K562 (cell line): ENCODE data around the gene ADIPOQ. TPM values are rescaled to one million over a fixed set of nuclear protein-coding genes. Genes with fewer than 3 reads are reported as not detected.

Source experiments
- ASH1L ChIP-seq: fragments of 450-650 bp; IDR thresholded peaks from 2 replicates; pipeline ENCODE4 v1.6.1; 2018; ENCODE audit warnings: borderline replicate concordance, mild to moderate bottlenecking, low read depth; ENCODE audit not compliant: partially characterized antibody
- CAMTA2 ChIP-seq: fragments of 250-450 bp; sonication (Bioruptor Pico); conservative IDR thresholded peaks from 2 replicates; pipeline ENCODE4 v1.5.1; 2022
- CTBP1 ChIP-seq: fragments of 450-650 bp; IDR thresholded peaks from 2 replicates; pipeline ENCODE4 v1.6.1; 2016; ENCODE audit warnings: borderline replicate concordance
- EGR1 ChIP-seq: fragments of 450-650 bp; conservative IDR thresholded peaks from 2 replicates; pipeline ENCODE4 v1.6.1; 2017; ENCODE audit warnings: mild to moderate bottlenecking
- EP400 ChIP-seq: fragments of 450-650 bp; IDR thresholded peaks from 2 replicates; pipeline ENCODE4 v1.6.1; 2017; ENCODE audit warnings: antibody characterized with exemption, mild to moderate bottlenecking, moderate library complexity
- ESRRB ChIP-seq: fragments of 250-450 bp; sonication (Bioruptor Pico); IDR thresholded peaks from 2 replicates; pipeline ENCODE4 v1.5.0; 2020; ENCODE audit warnings: mild to moderate bottlenecking, moderate library complexity, borderline replicate concordance
- ETV6 ChIP-seq, 3 experiments: fragments of 150-350 bp in 1 of 3; sonication (generic) in 1 of 3; formaldehyde crosslinking in 1 of 3; IDR thresholded peaks; 2 replicates each; pipeline versions ENCODE4 v1.6.1 to v1.8.0; 2014 to 2022; ENCODE audit warnings: borderline replicate concordance in 2 of 3, low read depth in 2 of 3, antibody characterized with exemption in 1 of 3, low read length in 1 of 3, mild to moderate bottlenecking in 1 of 3, missing genetic modification reagents in 1 of 3
- JUN ChIP-seq, 2 experiments: sonication (generic) in 1 of 2; formaldehyde crosslinking in 1 of 2; IDR thresholded peaks; 2 replicates each; pipeline versions ENCODE4 v1.6.1 to v1.8.0; 2012 to 2022; ENCODE audit warnings: borderline replicate concordance in 2 of 2, mild to moderate bottlenecking in 2 of 2, improper control_type of control experiment in 1 of 2, low read depth in 1 of 2, low read length in 1 of 2, missing genetic modification reagents in 1 of 2
- JUND ChIP-seq, 2 experiments: IDR thresholded peaks; 2 replicates in 1 of 2; 3 replicates in 1 of 2; pipeline ENCODE4 v1.6.1; 2011; ENCODE audit warnings: borderline replicate concordance in 2 of 2, low read depth in 2 of 2, low read length in 2 of 2, improper control_type of control experiment in 1 of 2, missing biosample characterization in 1 of 2, missing genetic modification characterization in 1 of 2, missing genetic modification reagents in 1 of 2
- MAFF ChIP-seq: IDR thresholded peaks from 2 replicates; pipeline ENCODE4 v1.6.1; 2012; ENCODE audit warnings: low read length, improper control_type of control experiment
- MTA1 ChIP-seq: fragments of 450-650 bp; IDR thresholded peaks from 2 replicates; pipeline ENCODE4 v1.6.1; 2017; ENCODE audit warnings: borderline replicate concordance
- NR2C2 ChIP-seq, 2 experiments: fragments of 200-800 bp in 1 of 2; sonication (Bioruptor generic) in 1 of 2; sonication (generic) in 1 of 2; formaldehyde crosslinking in 1 of 2; IDR thresholded peaks; 2 replicates each; pipeline versions ENCODE4 v1.6.1 to v1.8.0; 2016 to 2022; ENCODE audit warnings: mild to moderate bottlenecking in 1 of 2, missing compliant biosample characterization in 1 of 2, missing genetic modification characterization in 1 of 2, missing genetic modification reagents in 1 of 2
- SP2 ChIP-seq: IDR thresholded peaks from 2 replicates; pipeline ENCODE4 v1.6.1; 2011; ENCODE audit warnings: mild to moderate bottlenecking, low read depth, low read length, moderate library complexity; ENCODE audit not compliant: poor library complexity, severe bottlenecking; ENCODE audit errors: extremely low read depth
- SRSF9 ChIP-seq: fragments of 200-400 bp; formaldehyde crosslinking; IDR thresholded peaks from 2 replicates; pipeline ENCODE4 v1.6.1; 2017; ENCODE audit warnings: low read depth, low read length, borderline replicate concordance
- TARDBP ChIP-seq: fragments of 450-650 bp; IDR thresholded peaks from 2 replicates; pipeline ENCODE4 v1.6.1; 2016
- TGIF2 ChIP-seq: sonication (generic); formaldehyde crosslinking; IDR thresholded peaks from 2 replicates; pipeline ENCODE4 v1.8.1; 2022; ENCODE audit warnings: mild to moderate bottlenecking, missing genetic modification reagents, moderate library complexity
- ZNF311 ChIP-seq: fragments of 250-450 bp; sonication (Bioruptor Pico); IDR thresholded peaks from 2 replicates; pipeline ENCODE4 v1.4.0; 2020; ENCODE audit warnings: mild to moderate bottlenecking, moderate library complexity
- ZNF436 ChIP-seq: fragments of 250-450, 450-650 bp; sonication (Bioruptor Pico); formaldehyde crosslinking; IDR thresholded peaks from 2 replicates; pipeline ENCODE4 v1.7.0; 2020; ENCODE audit warnings: mild to moderate bottlenecking
- polyA plus RNA-seq, 8 experiments: library from polyadenylated mRNA; depleted of rRNA in 4 of 8; stranded (reverse) in 5 of 8; unstranded in 3 of 8; fragments of >200 nt; fragmentation: Nextera tagmentation in 2 of 8; fragmentation: Illumina TruSeq in 1 of 8; extraction: Ambion mirVana in 2 of 8; extraction: Trizol in 1 of 8; gene quantifications; 2 replicates each; pipeline versions ENCODE4 v1.2.1 to v1.2.3, GENCODE V29; 2011 to 2014; ENCODE audit warnings: inconsistent platforms in 1 of 8, missing spikeins in 1 of 8
- total RNA-seq, 7 experiments: library from RNA; depleted of rRNA in 6 of 7; stranded (reverse); fragments of >200 nt in 6 of 7; fragmentation: Illumina TruSeq in 2 of 7; extraction: Trizol in 2 of 7; gene quantifications; 2 replicates each; pipeline versions ENCODE4 v1.2.1 to v1.2.3, GENCODE V29; 2011 to 2021; ENCODE audit warnings: low replicate concordance in 1 of 7
- TF ChIP-seq, protein P1 (sequence below): sonication (generic); formaldehyde crosslinking; IDR thresholded peaks from 2 replicates; pipeline ENCODE4 v1.8.0; 2022; ENCODE audit warnings: mild to moderate bottlenecking, missing genetic modification reagents
- TF ChIP-seq, protein P2 (sequence below): sonication (generic); formaldehyde crosslinking; IDR thresholded peaks from 2 replicates; pipeline ENCODE4 v1.8.1; 2023; ENCODE audit warnings: mild to moderate bottlenecking, missing genetic modification reagents
- TF ChIP-seq, protein P3 (sequence below): IDR thresholded peaks from 2 replicates; pipeline ENCODE4 v1.6.1; 2011; ENCODE audit not compliant: insufficient read length; ENCODE audit errors: extremely low read depth
- TF ChIP-seq, protein P4 (sequence below): sonication (generic); formaldehyde crosslinking; IDR thresholded peaks from 2 replicates; pipeline ENCODE4 v1.9.0; 2022; ENCODE audit warnings: mild to moderate bottlenecking, missing genetic modification reagents

The ADIPOQ gene
- total and polyA plus RNA-seq, 9 of the 15 experiments (the other 6 are each of a cell fraction or from before 2014, with no cell fraction given), result 0.01 to 0.04 (median 0.03) TPM; not detected in 4

DNA sequence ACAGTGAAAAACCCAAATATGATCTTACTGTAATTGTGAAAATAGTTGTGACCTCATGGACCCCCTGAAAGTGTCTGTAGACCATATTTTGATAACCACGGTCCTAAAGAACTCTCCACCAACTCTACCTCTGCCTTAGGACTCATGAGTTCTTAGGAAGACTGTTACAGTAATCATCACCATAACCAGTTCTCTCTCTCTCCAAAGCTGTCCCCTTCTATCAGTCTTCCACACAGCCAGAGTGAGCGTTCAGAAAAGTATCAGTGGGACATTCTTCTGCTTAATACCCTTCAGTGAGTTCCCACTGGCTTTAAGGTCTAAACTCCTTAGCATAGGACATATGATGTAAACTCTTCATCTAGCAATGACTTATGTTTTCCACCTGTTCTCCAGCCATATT is 60.2 kb downstream of the ADIPOQ start (continued):
- TF ChIP-seq, protein P1, sequence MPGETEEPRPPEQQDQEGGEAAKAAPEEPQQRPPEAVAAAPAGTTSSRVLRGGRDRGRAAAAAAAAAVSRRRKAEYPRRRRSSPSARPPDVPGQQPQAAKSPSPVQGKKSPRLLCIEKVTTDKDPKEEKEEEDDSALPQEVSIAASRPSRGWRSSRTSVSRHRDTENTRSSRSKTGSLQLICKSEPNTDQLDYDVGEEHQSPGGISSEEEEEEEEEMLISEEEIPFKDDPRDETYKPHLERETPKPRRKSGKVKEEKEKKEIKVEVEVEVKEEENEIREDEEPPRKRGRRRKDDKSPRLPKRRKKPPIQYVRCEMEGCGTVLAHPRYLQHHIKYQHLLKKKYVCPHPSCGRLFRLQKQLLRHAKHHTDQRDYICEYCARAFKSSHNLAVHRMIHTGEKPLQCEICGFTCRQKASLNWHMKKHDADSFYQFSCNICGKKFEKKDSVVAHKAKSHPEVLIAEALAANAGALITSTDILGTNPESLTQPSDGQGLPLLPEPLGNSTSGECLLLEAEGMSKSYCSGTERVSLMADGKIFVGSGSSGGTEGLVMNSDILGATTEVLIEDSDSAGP (CRISPR knock-in tag), result no peak
- TF ChIP-seq MAFF (no peak), ESRRB (CRISPR knock-in tag) (no peak), JUN (IDR thresholded peaks at IDR 0.05; ENCODE audit: borderline replicate concordance, low read depth, low read length) (no peak), JUN (CRISPR knock-in tag; IDR thresholded peaks at IDR 0.05; ENCODE audit: borderline replicate concordance) (no peak), MTA1 (peak; percentile 42; the same call in 1 of the 2 replicates), ZNF311 (CRISPR knock-in tag) (0 out of 2 replicates have a peak, but pooled peaks have one; percentile 16), TARDBP (0 out of 2 replicates have a peak, but pooled peaks have one; percentile 36), CAMTA2 (CRISPR knock-in tag) (no peak), ZNF436 (CRISPR knock-in tag) (no peak), JUND (IDR thresholded peaks at IDR 0.05; ENCODE audit: borderline replicate concordance, low read depth, low read length) (0 out of 2 replicates have a peak, but pooled peaks have one; percentile 1), JUND (tag; IDR thresholded peaks at IDR 0.05; ENCODE audit: borderline replicate concordance, low read depth, low read length) (no peak), EGR1 (no peak), ETV6 (IDR thresholded peaks at IDR 0.05; ENCODE audit: borderline replicate concordance in 1 of 2, low read depth in 2 of 2, low read length in 1 of 2) (no peak), ETV6 (CRISPR knock-in tag; IDR thresholded peaks at IDR 0.05; ENCODE audit: borderline replicate concordance) (no peak), CTBP1 (no peak), SRSF9 (no peak), SP2 (no peak), NR2C2 (CRISPR knock-in tag; IDR thresholded peaks at IDR 0.05) (no peak), NR2C2 (tag; IDR thresholded peaks at IDR 0.05) (no peak), EP400 (0 out of 2 replicates have a peak, but pooled peaks have one; percentile 29), TGIF2 (CRISPR knock-in tag) (no peak), ASH1L (no peak)
- TF ChIP-seq, protein P2, sequence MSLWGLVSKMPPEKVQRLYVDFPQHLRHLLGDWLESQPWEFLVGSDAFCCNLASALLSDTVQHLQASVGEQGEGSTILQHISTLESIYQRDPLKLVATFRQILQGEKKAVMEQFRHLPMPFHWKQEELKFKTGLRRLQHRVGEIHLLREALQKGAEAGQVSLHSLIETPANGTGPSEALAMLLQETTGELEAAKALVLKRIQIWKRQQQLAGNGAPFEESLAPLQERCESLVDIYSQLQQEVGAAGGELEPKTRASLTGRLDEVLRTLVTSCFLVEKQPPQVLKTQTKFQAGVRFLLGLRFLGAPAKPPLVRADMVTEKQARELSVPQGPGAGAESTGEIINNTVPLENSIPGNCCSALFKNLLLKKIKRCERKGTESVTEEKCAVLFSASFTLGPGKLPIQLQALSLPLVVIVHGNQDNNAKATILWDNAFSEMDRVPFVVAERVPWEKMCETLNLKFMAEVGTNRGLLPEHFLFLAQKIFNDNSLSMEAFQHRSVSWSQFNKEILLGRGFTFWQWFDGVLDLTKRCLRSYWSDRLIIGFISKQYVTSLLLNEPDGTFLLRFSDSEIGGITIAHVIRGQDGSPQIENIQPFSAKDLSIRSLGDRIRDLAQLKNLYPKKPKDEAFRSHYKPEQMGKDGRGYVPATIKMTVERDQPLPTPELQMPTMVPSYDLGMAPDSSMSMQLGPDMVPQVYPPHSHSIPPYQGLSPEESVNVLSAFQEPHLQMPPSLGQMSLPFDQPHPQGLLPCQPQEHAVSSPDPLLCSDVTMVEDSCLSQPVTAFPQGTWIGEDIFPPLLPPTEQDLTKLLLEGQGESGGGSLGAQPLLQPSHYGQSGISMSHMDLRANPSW (CRISPR knock-in tag), result no peak
- TF ChIP-seq, protein P3, sequence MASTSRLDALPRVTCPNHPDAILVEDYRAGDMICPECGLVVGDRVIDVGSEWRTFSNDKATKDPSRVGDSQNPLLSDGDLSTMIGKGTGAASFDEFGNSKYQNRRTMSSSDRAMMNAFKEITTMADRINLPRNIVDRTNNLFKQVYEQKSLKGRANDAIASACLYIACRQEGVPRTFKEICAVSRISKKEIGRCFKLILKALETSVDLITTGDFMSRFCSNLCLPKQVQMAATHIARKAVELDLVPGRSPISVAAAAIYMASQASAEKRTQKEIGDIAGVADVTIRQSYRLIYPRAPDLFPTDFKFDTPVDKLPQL, result no peak
- TF ChIP-seq, protein P4, sequence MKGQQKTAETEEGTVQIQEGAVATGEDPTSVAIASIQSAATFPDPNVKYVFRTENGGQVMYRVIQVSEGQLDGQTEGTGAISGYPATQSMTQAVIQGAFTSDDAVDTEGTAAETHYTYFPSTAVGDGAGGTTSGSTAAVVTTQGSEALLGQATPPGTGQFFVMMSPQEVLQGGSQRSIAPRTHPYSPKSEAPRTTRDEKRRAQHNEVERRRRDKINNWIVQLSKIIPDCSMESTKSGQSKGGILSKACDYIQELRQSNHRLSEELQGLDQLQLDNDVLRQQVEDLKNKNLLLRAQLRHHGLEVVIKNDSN (CRISPR knock-in tag), result no peak
